Fibroblast of mammary gland (primary cell): Measurements from ENCODE around the gene MEMO1.
"Not testable (repeated sequence)": the region's sequence is repeated elsewhere in the genome, so short reads cannot be mapped to it uniquely, and the experiment has no call there.

ENCODE experiments used
- DNase-seq: peaks from one replicate; pipeline ENCODE4 v3.0.0-alpha.2; 2010; ENCODE audit warnings: low read depth
- H3K4me3 ChIP-seq: 2 replicates; pipeline ENCODE4 v1.5.1; 2011; ENCODE audit warnings: low read depth, mild to moderate bottlenecking, low read length, moderate library complexity; ENCODE audit not compliant: control insufficient read depth
- TF ChIP-seq, protein P1 (sequence below): conservative IDR thresholded peaks from 2 replicates; pipeline ENCODE4 v1.5.1; 2011; ENCODE audit warnings: low read depth, low read length, inconsistent platforms; ENCODE audit not compliant: control insufficient read depth, insufficient read depth

The MEMO1 gene

DNA sequence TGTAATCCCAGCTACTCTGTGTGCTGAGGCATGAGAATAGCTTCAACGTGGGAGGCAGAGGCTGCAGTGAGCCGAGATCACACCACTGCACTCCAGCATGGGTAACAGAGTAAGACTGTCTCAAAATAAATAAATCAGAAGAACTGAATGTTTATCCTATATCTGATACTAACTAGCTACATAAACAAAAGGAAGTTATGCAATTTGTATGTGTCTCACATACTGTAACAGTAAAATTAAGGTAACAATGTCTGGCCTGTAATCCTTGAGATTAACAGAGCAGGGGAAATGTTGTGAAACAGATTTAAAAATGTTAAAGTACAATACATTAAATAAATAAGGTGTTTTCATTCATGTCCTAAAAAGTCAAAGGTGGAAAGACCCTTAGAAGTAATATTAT is 150.8 kb downstream of the MEMO1 start:
- DNase-seq, result no peak
- TF ChIP-seq, protein P1, sequence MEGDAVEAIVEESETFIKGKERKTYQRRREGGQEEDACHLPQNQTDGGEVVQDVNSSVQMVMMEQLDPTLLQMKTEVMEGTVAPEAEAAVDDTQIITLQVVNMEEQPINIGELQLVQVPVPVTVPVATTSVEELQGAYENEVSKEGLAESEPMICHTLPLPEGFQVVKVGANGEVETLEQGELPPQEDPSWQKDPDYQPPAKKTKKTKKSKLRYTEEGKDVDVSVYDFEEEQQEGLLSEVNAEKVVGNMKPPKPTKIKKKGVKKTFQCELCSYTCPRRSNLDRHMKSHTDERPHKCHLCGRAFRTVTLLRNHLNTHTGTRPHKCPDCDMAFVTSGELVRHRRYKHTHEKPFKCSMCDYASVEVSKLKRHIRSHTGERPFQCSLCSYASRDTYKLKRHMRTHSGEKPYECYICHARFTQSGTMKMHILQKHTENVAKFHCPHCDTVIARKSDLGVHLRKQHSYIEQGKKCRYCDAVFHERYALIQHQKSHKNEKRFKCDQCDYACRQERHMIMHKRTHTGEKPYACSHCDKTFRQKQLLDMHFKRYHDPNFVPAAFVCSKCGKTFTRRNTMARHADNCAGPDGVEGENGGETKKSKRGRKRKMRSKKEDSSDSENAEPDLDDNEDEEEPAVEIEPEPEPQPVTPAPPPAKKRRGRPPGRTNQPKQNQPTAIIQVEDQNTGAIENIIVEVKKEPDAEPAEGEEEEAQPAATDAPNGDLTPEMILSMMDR, result no peak
- H3K4me3 ChIP-seq, result no peak overlapping the region

DNA sequence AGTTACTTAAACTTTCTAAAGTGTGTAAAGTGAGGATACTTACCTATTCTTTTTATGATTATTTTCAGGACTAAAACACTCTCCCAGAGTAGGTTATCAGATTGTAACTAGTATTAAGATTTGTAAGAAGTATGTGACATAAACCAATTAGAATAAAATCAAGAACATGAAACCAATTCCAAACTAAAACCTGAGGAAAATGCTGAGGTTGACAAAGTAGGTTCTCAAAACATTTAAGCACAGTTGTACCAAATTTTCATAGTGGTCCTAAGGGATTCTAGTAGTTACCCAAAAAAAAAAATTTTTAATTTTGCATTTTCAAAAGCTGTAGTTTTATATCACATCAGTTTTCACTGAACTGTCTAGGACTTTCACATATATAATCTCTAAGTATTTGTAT is 157.3 kb downstream of the MEMO1 start:
- no peak for DNase-seq
- TF ChIP-seq, protein P1, result no peak
- H3K4me3 ChIP-seq, result no peak overlapping the region

DNA sequence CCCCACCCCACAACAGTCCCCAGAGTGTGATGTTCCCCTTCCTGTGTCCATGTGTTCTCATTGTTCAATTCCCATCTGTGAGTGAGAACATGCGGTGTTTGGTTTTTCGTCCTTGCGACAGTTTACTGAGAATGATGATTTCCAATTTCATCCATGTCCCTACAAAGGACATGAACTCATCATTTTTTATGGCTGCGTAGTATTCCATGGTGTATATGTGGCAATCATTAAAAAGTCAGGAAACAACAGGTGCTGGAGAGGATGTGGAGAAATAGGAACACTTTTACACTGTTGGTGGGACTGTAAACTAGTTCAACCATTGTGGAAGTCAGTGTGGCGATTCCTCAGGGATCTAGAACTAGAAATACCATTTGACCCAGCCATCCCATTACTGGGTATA is 168.7 kb downstream of the MEMO1 start:
- DNase-seq, H3K4me3 ChIP-seq: not testable (repeated sequence)

DNA sequence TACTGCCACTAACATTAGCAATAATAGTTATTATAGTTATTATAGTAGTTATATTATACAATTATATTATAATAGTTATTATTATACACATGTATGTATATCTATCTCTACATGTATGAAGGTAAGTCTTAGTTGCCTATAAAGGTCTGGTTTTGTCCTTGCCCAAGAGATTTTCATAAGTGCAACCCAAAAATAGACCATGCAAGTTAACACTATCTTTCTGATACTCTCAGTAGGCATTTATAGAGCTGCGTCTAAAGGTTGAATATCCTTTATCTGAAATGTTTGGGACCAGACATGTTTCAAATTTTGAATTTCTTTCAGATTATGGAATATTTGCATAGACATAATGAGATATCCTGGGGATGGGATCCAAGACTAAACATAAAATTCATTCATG is 175.4 kb downstream of the MEMO1 start:
- DNase-seq, result no peak
- no peak overlapping the region for H3K4me3 ChIP-seq
- TF ChIP-seq, protein P1, result no peak

DNA sequence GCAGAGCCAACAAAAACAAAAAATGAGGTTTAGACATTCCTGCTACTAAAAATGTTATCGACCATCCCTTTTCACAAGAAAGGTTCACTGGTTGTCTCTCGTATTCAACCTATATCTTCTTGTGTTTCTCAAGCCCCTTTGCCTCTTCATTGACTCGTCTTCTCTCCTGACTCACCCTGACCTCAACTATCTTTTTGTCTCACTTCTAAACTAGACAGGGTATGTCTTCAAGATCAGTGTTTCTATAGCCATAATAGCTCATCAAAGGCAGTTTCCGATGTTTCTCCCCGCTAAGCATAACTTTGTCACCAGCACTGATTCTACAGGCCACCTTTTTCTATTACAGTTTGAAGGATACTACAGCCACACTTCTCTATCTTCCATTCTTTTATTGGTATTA is 178.4 kb downstream of the MEMO1 start:
- TF ChIP-seq, protein P1, result no peak
- DNase-seq, result no peak
- no peak overlapping the region for H3K4me3 ChIP-seq

DNA sequence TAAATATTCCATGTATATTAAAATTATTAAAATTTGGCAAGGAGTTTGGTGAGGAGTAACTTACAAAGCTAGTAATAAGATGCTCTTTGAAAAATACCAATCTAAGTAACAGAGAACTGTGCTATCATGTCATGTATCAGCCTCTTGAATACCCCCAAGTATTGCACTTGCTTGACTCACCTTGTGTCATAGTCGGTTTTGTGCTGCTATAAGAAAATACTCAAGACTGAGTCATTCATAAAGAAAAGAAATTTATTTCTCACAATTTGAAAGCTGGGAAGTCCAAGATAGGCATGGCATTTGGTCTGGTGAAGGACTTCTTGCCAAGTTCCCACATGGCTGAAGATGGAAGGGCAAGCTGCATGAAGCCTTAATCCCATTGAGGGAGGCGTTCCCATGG is 179.2 kb downstream of the MEMO1 start:
- TF ChIP-seq, protein P1, result no peak

DNA sequence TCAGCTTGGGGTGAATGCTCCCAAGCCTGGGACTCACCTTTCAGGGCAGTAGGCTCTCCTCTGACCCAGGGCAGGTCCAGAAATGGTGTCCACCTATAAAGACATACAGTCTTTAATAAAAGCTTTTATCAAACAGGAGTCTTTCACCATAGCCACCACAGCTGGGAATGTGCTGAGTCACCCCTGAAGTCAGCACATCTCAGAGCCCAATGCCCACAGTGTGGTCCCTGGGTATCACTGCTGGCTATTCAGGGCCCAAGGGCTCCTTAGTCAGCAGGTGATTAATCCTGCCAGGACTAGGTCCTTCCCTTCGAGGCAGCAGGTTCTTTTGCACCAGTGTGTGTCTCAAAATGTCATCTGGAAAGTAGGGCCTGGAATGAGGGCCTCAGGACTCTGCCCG is 181.9 kb downstream of the MEMO1 start:
- H3K4me3 ChIP-seq, result no peak overlapping the region
- TF ChIP-seq, protein P1, result no peak
- peak; percentile 21 for DNase-seq

More for the DNA sequence above, 179.2 kb downstream of the MEMO1 start:
- peak; percentile 49 for DNase-seq
- no peak overlapping the region for H3K4me3 ChIP-seq
